GM12801 (cell line): ENCODE results near the gene RELB.

Experiments used
- TF ChIP-seq, protein P1 (sequence below): IDR thresholded peaks from one replicate; pipeline ENCODE4 v1.5.1; 2011; ENCODE audit warnings: control low read depth; ENCODE audit not compliant: insufficient read length; ENCODE audit errors: extremely low read depth

RELB gene

DNA sequence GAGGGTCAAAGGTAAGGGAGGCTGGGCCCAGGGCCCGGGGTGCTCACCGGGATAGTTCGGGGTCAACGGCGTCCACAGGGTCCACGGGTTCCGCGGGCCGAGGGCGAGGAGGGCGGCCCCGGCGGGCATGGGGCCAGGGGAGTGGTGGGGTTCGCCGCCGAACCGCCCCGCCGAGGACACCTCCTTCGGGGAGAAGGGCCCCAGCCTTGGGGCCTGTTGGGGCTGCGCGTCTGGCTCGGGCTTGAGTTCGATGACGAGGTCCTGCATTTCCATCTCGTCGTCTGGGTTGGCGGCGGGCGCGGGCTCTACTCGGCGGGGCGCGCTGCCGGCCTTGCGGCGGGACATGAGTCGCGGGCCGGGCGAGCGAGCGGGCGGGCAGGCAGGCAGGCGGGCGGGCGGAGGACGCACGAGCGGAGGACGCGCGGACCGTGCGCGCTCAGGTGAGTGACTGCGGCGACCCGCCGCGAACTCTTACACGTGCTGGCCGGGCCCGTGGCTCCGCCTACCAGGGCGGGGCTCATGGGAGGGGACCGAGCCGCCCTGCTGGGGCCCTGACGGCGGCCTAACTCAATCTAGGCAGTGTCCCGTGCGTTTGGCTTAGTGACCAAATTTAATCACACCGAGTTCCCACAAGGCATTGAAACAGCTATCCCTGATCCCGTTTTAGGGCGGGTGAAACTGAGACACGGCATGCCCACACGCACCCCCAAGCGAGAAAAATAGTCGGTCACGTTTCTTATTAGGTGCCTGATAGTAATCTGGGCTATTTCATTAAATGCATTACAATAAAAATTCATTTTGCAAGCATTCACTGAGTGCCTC, 75.0 kb downstream of the RELB start, which contains the start of gene ZNF296:
Gene ZNF296 (minus strand): TSS at position 450 of the 822 bp plus-strand sequence. CDS start 105 bp downstream, at position 345.
- TF ChIP-seq, protein P1, sequence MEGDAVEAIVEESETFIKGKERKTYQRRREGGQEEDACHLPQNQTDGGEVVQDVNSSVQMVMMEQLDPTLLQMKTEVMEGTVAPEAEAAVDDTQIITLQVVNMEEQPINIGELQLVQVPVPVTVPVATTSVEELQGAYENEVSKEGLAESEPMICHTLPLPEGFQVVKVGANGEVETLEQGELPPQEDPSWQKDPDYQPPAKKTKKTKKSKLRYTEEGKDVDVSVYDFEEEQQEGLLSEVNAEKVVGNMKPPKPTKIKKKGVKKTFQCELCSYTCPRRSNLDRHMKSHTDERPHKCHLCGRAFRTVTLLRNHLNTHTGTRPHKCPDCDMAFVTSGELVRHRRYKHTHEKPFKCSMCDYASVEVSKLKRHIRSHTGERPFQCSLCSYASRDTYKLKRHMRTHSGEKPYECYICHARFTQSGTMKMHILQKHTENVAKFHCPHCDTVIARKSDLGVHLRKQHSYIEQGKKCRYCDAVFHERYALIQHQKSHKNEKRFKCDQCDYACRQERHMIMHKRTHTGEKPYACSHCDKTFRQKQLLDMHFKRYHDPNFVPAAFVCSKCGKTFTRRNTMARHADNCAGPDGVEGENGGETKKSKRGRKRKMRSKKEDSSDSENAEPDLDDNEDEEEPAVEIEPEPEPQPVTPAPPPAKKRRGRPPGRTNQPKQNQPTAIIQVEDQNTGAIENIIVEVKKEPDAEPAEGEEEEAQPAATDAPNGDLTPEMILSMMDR = no peak

DNA sequence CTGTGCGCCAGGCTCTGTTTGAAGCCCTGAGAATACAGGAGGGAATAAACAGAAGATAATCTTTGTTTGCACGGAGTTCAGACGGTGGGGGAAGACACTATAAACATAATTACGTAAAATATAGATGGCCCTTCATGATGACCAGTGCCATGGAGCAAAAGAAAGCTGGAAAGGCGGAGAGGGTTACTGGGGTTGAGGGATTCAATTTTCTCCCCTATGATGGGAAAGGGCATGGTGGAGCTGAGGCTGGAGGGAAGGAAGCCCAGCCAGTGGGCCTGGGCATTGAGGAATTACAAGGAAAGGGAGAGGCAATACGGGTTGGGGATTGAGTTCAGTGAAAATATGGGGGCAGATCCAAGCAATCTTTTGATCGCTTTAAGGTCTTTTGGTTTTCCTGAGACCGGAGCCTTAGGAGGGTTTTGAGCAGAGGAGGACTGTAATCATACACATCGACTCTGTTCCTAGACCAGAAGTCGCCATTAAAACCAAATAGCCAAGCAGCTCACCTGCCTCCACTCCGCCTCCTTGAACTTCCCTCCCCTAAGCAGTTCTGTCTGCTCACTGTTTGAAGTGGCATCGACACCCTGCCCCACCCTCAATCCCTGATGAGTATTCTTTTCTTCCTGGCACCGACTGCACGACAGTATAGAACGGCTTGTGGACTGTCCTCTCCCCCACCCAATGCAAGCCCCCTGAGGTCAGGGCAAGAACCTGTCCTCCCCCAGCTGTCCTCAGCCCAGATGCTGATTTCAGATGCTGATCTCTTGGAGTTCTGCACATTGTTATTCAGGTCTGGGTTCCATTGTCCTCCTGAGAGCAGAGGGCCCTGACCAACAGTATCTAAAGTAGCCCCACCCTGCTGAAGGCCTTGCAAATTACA, 75.8 kb downstream of the RELB start:
- TF ChIP-seq, protein P1 = no peak

DNA sequence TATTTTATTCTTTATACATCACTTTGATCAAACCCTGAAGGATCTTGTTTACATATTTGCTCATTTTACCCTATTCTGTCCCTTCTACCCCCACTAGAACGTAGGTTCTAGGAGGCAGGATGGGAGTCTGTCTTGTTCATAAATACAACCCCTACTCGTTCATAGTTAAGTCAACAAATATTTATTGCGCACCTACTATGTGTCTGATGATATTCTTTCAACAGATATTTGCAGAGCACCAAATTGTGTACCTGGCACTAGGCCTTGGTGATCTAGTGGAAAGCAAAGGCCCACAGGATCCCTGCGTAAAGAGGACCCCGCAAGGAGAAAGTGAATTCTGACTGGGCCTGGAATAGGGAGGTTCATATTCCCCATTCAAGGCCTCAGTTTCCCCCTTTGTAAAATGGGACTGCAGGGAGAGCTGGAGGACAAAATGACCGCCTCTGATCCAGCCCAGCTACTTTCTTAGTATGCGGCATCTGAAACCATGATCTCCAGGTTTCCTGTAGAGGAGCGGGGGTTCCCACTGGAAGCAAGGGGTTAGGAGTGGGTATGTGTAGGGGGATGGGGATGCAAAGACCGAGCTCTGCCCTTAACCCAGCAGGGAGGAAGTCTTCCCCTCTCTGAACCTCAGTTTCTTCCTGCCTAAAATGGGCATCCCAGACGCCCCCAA, 77.3 kb downstream of the RELB start:
- TF ChIP-seq, protein P1 = no peak

DNA sequence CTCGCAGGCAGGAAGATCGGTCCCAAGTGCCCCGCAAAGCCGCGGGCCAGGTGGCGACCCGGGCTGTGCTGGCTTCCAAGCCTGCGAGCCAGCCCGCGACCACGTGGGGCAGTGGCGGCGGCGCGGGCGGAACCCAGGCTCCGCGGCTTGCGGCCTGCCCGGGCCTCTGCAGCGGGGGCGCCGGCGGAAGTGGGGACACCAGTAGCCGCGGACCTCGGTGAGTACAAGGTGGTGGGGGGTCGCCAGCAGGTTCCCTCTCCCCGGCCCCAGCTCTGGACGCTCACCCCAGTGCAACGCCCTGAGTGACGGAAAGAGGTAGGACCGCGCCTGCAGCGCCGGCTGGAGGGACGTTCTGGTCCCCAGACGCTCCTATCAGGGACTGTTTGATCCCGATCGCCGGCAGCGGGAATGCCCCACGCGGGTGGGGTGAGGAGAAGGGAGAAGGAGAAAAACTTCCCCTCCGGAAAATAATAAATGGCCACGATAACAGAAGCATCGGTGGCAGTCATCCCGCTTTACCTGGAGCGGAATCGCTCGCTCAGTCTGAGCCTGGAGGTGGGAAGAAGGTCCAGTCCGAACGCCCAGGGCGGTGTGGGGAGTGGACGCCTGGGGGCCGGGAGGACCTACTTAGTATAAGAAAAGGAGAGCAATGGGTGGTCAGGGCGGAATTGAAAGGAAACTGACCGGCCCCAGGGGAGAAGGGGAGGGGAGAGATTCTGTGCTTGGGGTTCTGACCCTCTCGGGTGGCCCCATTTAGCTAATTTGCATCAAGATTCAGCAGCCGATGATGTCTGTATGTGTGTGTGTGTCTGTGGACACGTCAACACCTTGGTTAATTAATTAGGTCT, 78.0 kb downstream of the RELB start, which contains the start of gene GEMIN7:
Gene GEMIN7 (plus strand): TSS at position 198 of the 848 bp plus-strand sequence. CDS start 10,855 bp downstream, outside the sequence.
- TF ChIP-seq, protein P1 = no peak

DNA sequence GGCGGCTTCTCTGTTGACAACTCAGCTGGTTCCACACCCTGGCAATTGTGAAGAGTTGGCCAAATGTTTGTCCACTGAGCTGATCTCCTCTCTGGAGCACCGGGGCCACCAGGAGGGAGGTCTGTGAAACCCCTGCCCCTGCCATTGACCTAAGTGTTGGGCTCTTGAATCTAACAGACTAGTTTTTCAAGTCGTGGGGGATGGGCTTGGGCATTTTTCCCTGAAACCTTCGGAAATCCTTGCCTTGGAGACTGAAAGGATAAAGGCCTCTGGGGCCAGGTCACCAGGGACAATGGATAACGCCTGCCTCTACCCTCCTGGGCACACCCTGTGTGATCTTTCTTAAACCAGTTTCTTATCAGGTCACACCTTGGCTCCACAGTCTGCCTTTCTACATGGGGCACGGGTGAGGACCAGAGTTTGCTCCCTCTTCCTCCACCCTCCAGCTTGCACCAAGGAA, 78.7 kb downstream of the RELB start:
- TF ChIP-seq, protein P1 = no peak

DNA sequence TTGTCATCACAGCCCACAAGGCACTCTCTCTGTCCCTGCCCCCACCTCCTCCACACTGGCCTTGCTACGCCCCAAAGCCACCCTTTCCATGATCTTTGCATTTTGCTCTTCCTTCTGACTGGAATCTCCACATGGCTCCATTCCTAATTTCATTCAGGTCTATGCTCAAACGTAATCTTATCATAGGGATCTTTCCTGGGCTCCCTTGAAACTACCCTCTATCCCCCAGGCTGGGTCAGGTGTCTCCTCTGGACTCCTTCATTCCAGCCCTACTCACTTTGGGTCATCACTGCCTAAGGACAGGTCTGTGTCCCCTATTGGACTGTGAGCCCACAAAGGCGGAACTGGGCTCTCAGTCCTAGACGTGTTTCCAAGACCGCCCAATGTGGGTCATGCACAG, 80.9 kb downstream of the RELB start:
- TF ChIP-seq, protein P1 = no peak
